Breast epithelium (tissue), 3 donors: ENCODE data around the gene TIAM2.

ENCODE experiments used
- CTCF ChIP-seq, 3 donors: fragments of 450-650 bp; IDR thresholded peaks; one replicate each; pipeline ENCODE4 v1.5.1; 2016 to 2017; ENCODE audit warnings: antibody characterized with exemption in 3 of 3, mild to moderate bottlenecking in 3 of 3, moderate library complexity in 3 of 3
- POLR2A ChIP-seq: fragments of 450-650 bp; IDR thresholded peaks from one replicate; pipeline ENCODE4 v1.6.1; 2016; ENCODE audit warnings: antibody characterized with exemption, mild to moderate bottlenecking, moderate library complexity

GRCh38 chr6:155130161-155130853 lies 135.2 kb downstream of the TIAM2 start:
- TF ChIP-seq POLR2A (no peak), CTCF (IDR thresholded peaks at IDR 0.05) (no peak)
